IMR-90 (cell line): Measurements from ENCODE around the gene VMAC. TPM values are rescaled to one million over a fixed set of nuclear protein-coding genes. Genes with fewer than 3 reads are reported as not detected.

Experiments used
- ATAC-seq: fragments of 200-7000 bp; cut with Tn5 transposase; 2 replicates; pipeline ENCODE4 v1.9.1; 2020; ENCODE audit warnings: low read depth, mild to moderate bottlenecking, moderate library complexity
- BruUV-seq: library from RNA; stranded (reverse); fragments of 400-500 nt; replicated peaks from 2 replicates; lab custom pipeline; 2021; lab: Mats Ljungman, UMichigan
- CTCF ChIA-PET: fragments of 300-600 bp; formaldehyde crosslinking; extraction: SDS; loops from one replicate; lab custom pipeline; 2021; ENCODE audit warnings: antibody characterized with exemption; lab: Yijun Ruan, JAX
- POLR2A ChIA-PET: fragments of 300-600 bp; sonication (Branson Sonifier 250); formaldehyde crosslinking; loops from one replicate; lab custom pipeline; 2022; ENCODE audit warnings: antibody characterized with exemption; ENCODE audit not compliant: unreplicated experiment; lab: Charles Lee
- DNase-seq: peaks from one replicate; pipeline ENCODE4 v3.0.0; 2013
- H2AFZ ChIP-seq: replicated peaks from 2 replicates; pipeline ENCODE3; 2013; ENCODE audit warnings: low read length, mild to moderate bottlenecking; ENCODE audit not compliant: poor library complexity
- H2AK5ac ChIP-seq: 2 replicates; pipeline ENCODE4 v1.6.1; 2013; ENCODE audit warnings: low read depth, low read length, inconsistent platforms
- H2AK9ac ChIP-seq: replicated peaks from 2 replicates; pipeline ENCODE3; 2013; ENCODE audit warnings: mild to moderate bottlenecking, low read depth, low read length, moderate library complexity; ENCODE audit not compliant: poor library complexity
- H2BK120ac ChIP-seq: 2 replicates; pipeline ENCODE4 v1.6.1; 2013; ENCODE audit warnings: low read depth, low read length, inconsistent platforms
- H2BK15ac ChIP-seq: 3 replicates; pipeline ENCODE4 v1.6.1; 2013; ENCODE audit warnings: low read depth, low read length, inconsistent platforms
- H2BK20ac ChIP-seq: 2 replicates; pipeline ENCODE4 v1.6.1; 2013; ENCODE audit warnings: low read depth, mild to moderate bottlenecking, inconsistent platforms, low read length, moderate library complexity
- H2BK5ac ChIP-seq: 2 replicates; pipeline ENCODE4 v1.6.1; 2013; ENCODE audit warnings: mild to moderate bottlenecking, low read depth, low read length, inconsistent platforms; ENCODE audit not compliant: poor library complexity, severe bottlenecking
- H3K14ac ChIP-seq: replicated peaks from 2 replicates; pipeline ENCODE4 v1.6.1; 2013; ENCODE audit warnings: low read depth, low read length, inconsistent platforms
- H3K18ac ChIP-seq: 2 replicates; pipeline ENCODE4 v1.6.1; 2013; ENCODE audit warnings: low read depth, low read length, control low read depth
- H3K23ac ChIP-seq: 2 replicates; pipeline ENCODE4 v1.6.1; 2013; ENCODE audit warnings: low read depth, low read length, inconsistent platforms
- H3K27ac ChIP-seq: 2 replicates; pipeline ENCODE4 v1.5.1; 2013; ENCODE audit warnings: mild to moderate bottlenecking, control low read depth, low read length; ENCODE audit not compliant: insufficient read depth
- H3K27me3 ChIP-seq: 2 replicates; pipeline ENCODE4 v1.6.1; 2013; ENCODE audit warnings: low read length; ENCODE audit not compliant: control insufficient read depth, insufficient read depth
- H3K36me3 ChIP-seq: 2 replicates; pipeline ENCODE4 v1.6.1; 2013; ENCODE audit warnings: low read length, mixed read lengths; ENCODE audit not compliant: control insufficient read depth, insufficient read depth
- H3K4ac ChIP-seq: 2 replicates; pipeline ENCODE4 v1.6.1; 2013; ENCODE audit warnings: low read depth, low read length, inconsistent platforms
- H3K4me1 ChIP-seq: 2 replicates; pipeline ENCODE4 v1.6.1; 2013; ENCODE audit warnings: low read length, mixed read lengths; ENCODE audit not compliant: control insufficient read depth, insufficient read depth
- H3K4me2 ChIP-seq: 2 replicates; pipeline ENCODE4 v1.6.1; 2013; ENCODE audit warnings: low read depth, mild to moderate bottlenecking, control low read depth, low read length, moderate library complexity
- H3K4me3 ChIP-seq: 2 replicates; pipeline ENCODE4 v1.5.1; 2013; ENCODE audit warnings: low read depth, mild to moderate bottlenecking, control low read depth, low read length, moderate library complexity; ENCODE audit not compliant: insufficient read depth
- H3K56ac ChIP-seq: 2 replicates; pipeline ENCODE4 v1.6.1; 2013; ENCODE audit warnings: low read length, inconsistent platforms; ENCODE audit not compliant: insufficient read depth; ENCODE audit errors: extremely low read depth
- H3K79me1 ChIP-seq, 2 experiments: 2 replicates each; pipeline ENCODE4 v1.6.1; 2013; ENCODE audit warnings: low read length in 2 of 2, inconsistent platforms in 1 of 2, low read depth in 1 of 2
- H3K9ac ChIP-seq: 2 replicates; pipeline ENCODE4 v1.6.1; 2013; ENCODE audit warnings: low read depth, low read length, control low read depth
- H3K9me1 ChIP-seq: 2 replicates; pipeline ENCODE4 v1.6.1; 2013; ENCODE audit warnings: low read length, inconsistent platforms; ENCODE audit not compliant: insufficient read depth
- H3K9me3 ChIP-seq: 2 replicates; pipeline ENCODE4 v1.6.1; 2013; ENCODE audit warnings: low read length; ENCODE audit not compliant: control insufficient read depth, insufficient read depth
- H4K20me1 ChIP-seq: 2 replicates; pipeline ENCODE4 v1.6.1; 2013; ENCODE audit warnings: low read length, inconsistent platforms; ENCODE audit not compliant: insufficient read depth
- H4K5ac ChIP-seq: 2 replicates; pipeline ENCODE4 v1.6.1; 2013; ENCODE audit warnings: mild to moderate bottlenecking, low read depth, low read length, control low read depth
- H4K8ac ChIP-seq, 2 experiments: 2 replicates each; pipeline ENCODE4 v1.6.1; 2013; ENCODE audit warnings: low read depth in 2 of 2, low read length in 2 of 2, control low read depth in 1 of 2, inconsistent platforms in 1 of 2
- H4K91ac ChIP-seq: 2 replicates; pipeline ENCODE4 v1.6.1; 2013; ENCODE audit warnings: low read depth, low read length, inconsistent platforms; ENCODE audit not compliant: insufficient read depth
- CHD1 ChIP-seq: IDR thresholded peaks from 2 replicates; pipeline ENCODE4 v1.6.1; 2012; ENCODE audit warnings: low read depth, low read length, improper control_type of control experiment
- MAZ ChIP-seq: IDR thresholded peaks from 2 replicates; pipeline ENCODE4 v1.6.1; 2012; ENCODE audit warnings: low read depth, mild to moderate bottlenecking, low read length, improper control_type of control experiment, moderate library complexity, borderline replicate concordance
- MXI1 ChIP-seq: IDR thresholded peaks from 2 replicates; pipeline ENCODE4 v1.6.1; 2012; ENCODE audit warnings: low read depth, mild to moderate bottlenecking, low read length, moderate library complexity, borderline replicate concordance
- NFE2L2 ChIP-seq: fragments of 150-350 bp; IDR thresholded peaks from 2 replicates; pipeline ENCODE4 v1.6.1; 2016; ENCODE audit warnings: low read depth, mild to moderate bottlenecking, low read length
- POLR2A ChIP-seq: IDR thresholded peaks from 2 replicates; pipeline ENCODE4 v1.6.1; 2012; ENCODE audit warnings: mild to moderate bottlenecking, low read depth, low read length
- RCOR1 ChIP-seq: IDR thresholded peaks from 2 replicates; pipeline ENCODE4 v1.6.1; 2012; ENCODE audit warnings: mild to moderate bottlenecking, low read length, improper control_type of control experiment; ENCODE audit not compliant: insufficient replicate concordance
- RFX5 ChIP-seq: IDR thresholded peaks from 2 replicates; pipeline ENCODE4 v1.8.0; 2012; ENCODE audit warnings: low read depth, mild to moderate bottlenecking, low read length, moderate library complexity
- SMC3 ChIP-seq: fragments of 150-350 bp; IDR thresholded peaks from 2 replicates; pipeline ENCODE4 v1.6.1; 2016; ENCODE audit warnings: low read depth, mild to moderate bottlenecking, antibody characterized with exemption, low read length, moderate library complexity
- WGBS, 2 experiments: methylation state at CpG; one replicate each; pipeline versions ENCODE4 v1.1.5 to v1.1.7; 2013; ENCODE audit warnings: missing lambda C conversion rate in 2 of 2; ENCODE audit not compliant: insufficient read length in 1 of 2; ENCODE audit errors: extremely low coverage in 2 of 2; 5-methylcytosine and 5-hydroxymethylcytosine counted together
- dilution Hi-C: fragments of 300-500 bp; cut with HindIII; formaldehyde crosslinking; loops from one replicate; pipeline ENCODE4 v1.14.3; 2018; ENCODE audit warnings: low sequenced_read_pairs; ENCODE audit not compliant: unreplicated experiment
- in situ Hi-C: fragments of 300-500 bp; cut with MboI; formaldehyde crosslinking; loops from 3 replicates; pipeline ENCODE4 v1.14.3; 2019; ENCODE audit warnings: low sequenced_read_pairs, inconsistent platforms, mixed read lengths
- intact Hi-C: fragments of 100-400 bp; cut with micrococcal nuclease; formaldehyde crosslinking; loops from 2 replicates; pipeline ENCODE4 v1.10.0; 2022
- polyA plus RNA-seq, 3 experiments: library from polyadenylated mRNA; depleted of rRNA; stranded (reverse); fragments of >200 nt; gene quantifications; 2 replicates each; pipeline ENCODE4 v1.2.3, GENCODE V29; 2012; ENCODE audit warnings: low replicate concordance in 1 of 3
- total RNA-seq: library from RNA; depleted of rRNA; stranded (reverse); fragments of >200 nt; gene quantifications from 2 replicates; pipeline ENCODE4 v1.2.3, GENCODE V29; 2012

The VMAC gene
- total and polyA plus RNA-seq, 2 of the 4 experiments (the other 2 are of a cell fraction), result 1.4 to 3.1 TPM

DNA sequence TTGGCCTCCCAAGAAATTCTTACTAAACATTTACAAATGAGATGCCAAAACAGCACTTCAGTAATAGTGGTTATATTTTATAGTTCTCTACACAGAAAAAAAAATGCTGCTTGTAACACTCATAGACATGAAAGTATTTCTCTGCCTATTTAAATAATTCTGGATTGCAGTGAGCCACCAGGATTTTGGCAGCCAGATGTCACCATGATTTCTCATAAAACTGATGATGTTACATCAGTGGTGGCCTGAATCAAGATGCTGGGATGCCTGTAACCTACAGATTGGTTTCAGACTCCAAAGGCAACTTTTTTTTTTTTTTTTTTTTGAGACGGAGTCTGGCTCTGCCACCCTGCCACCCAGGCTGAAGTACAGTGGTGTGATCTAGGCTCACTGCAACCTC lies 6.7 kb downstream of the VMAC start:
- in situ Hi-C loops, result no loop called here
- CTCF ChIA-PET, result no interaction called here
- no peaks in the 10 kb centered on the region for H3K9me3 ChIP-seq

More for the DNA sequence above, 6.7 kb downstream of the VMAC start:
- Histone ChIP-seq H3K27me3 (no peaks in the 10 kb centered on the region), H3K27ac (no peak overlapping the region), H3K4me1 (peaks cover 11% of the 10 kb centered on the region), H2BK120ac (no peak overlapping the region), H3K79me1 (peaks cover 0 to 5% of the 10 kb centered on the region in 2 experiments; a peak in 2 of 4 replicates), H3K4ac (no peak overlapping the region), H2AFZ (no peak overlapping the region), H3K18ac (no peak overlapping the region), H3K56ac (no peak overlapping the region), H3K4me3 (no peak overlapping the region), H2AK9ac (no peak overlapping the region), H3K4me2 (no peak overlapping the region), H4K8ac (no peak overlapping the region), H2AK5ac (no peak overlapping the region), H2BK15ac (no peak overlapping the region), H3K14ac (no peak overlapping the region), H4K5ac (no peak overlapping the region), H3K9ac (no peak overlapping the region), H2BK20ac (no peak overlapping the region), H4K20me1 (0 out of 2 replicates have a peak, but pooled peaks cover 4% of the 10 kb centered on the region), H4K91ac (no peak overlapping the region), H2BK5ac (no peak overlapping the region), H3K36me3 (peaks cover 32% of the 10 kb centered on the region; the same call in 1 of the 2 replicates), H3K9me1 (peaks cover under 1% of the 10 kb centered on the region; the same call in 1 of the 2 replicates), H3K23ac (no peak overlapping the region)
- no CpG with 5 or more reads among the region's 1 CpG for WGBS, 2 experiments
- intact Hi-C loops (no loop called here), dilution Hi-C loops (no loop called here)
- DNase-seq (no peak), ATAC-seq (no peak)
- BruUV-seq, result no TSS peak
- TF ChIP-seq RFX5, result no peak
- TF ChIP-seq MXI1, result no peak
- no peak for TF ChIP-seq MAZ
- TF ChIP-seq CHD1, result no peak
- TF ChIP-seq NFE2L2, result no peak
- no peak for TF ChIP-seq POLR2A
- TF ChIP-seq RCOR1, result no peak
- TF ChIP-seq SMC3, result no peak
- POLR2A ChIA-PET, result no interaction called here
